ENCODE measurements around the gene ANKFY1.

ANKFY1 gene

GRCh38 chr17:4119299-4119698, 144.5 kb downstream of the ANKFY1 start:
- no peaks in the 10 kb centered on the region for H3K9me3 ChIP-seq (ENCODE audit: control insufficient read depth, insufficient read depth, low read depth, low read length)
- H3K36me3 ChIP-seq (ENCODE audit: control insufficient read depth in 2 of 2, insufficient read depth in 1 of 2, low read length in 2 of 2): peaks cover 63 to 80% of the 10 kb centered on the region in 2 experiments
- no peak overlapping the region for H3K4me3 ChIP-seq (ENCODE audit: low read depth, low read length)
- H3K4me1 ChIP-seq (ENCODE audit: control insufficient read depth, insufficient read depth, low read length): no peaks in the 10 kb centered on the region
- CTCF ChIA-PET: interaction anchor here (0.6 kb wide), 2 partner anchors 87 to 298 kb away, joined by 3 read pairs; no protein-coding TSS in a partner anchor
- H3K27ac ChIP-seq (ENCODE audit: extremely low read depth, low read depth, low read length): no peak overlapping the region
- POLR2A ChIA-PET: no interaction called here
- TF ChIP-seq ZNF777 (tag by site-specific recombination; IDR thresholded peaks at IDR 0.05; ENCODE audit: borderline replicate concordance) (no peak), ZNF600 (tag by site-specific recombination; IDR thresholded peaks at IDR 0.05) (no peak), ZNF10 (tag by site-specific recombination; IDR thresholded peaks at IDR 0.05) (no peak), KLF10 (tag by site-specific recombination; IDR thresholded peaks at IDR 0.05) (no peak)

- Histone ChIP-seq H3K27ac (ENCODE audit: extremely low read depth, low read depth, low read length) (no peak overlapping the region), H3K4me1 (ENCODE audit: control insufficient read depth, insufficient read depth, low read length) (no peaks in the 10 kb centered on the region), H3K9me3 (ENCODE audit: control insufficient read depth, insufficient read depth, low read depth, low read length) (no peaks in the 10 kb centered on the region), H3K36me3 (ENCODE audit: control insufficient read depth in 2 of 2, insufficient read depth in 1 of 2, low read length in 2 of 2) (peaks cover 70 to 83% of the 10 kb centered on the region in 2 experiments), H3K4me3 (ENCODE audit: low read depth, low read length) (no peak overlapping the region)
- ChIA-PET POLR2A (no interaction called here), CTCF (interaction anchor here (0.6 kb wide), 1 partner anchor 303 kb away, joined by 4 read pairs; no protein-coding TSS in a partner anchor)
- TF ChIP-seq REST (tag by site-specific recombination; IDR thresholded peaks at IDR 0.05) (no peak), ZBTB10 (tag by site-specific recombination; IDR thresholded peaks at IDR 0.05) (no peak), MYNN (tag by site-specific recombination; IDR thresholded peaks at IDR 0.05; ENCODE audit: borderline replicate concordance) (no peak), ZBTB26 (tag by site-specific recombination; optimal IDR thresholded peaks at IDR 0.05) (no peak), EGR2 (tag by site-specific recombination; IDR thresholded peaks at IDR 0.05; ENCODE audit: low read depth) (no peak)
Measured at GRCh38 chr17:4118015-4118743, 145.6 kb downstream of the ANKFY1 start.

GRCh38 chr17:4116516-4116915, 147.3 kb downstream of the ANKFY1 start:
- H3K4me1 ChIP-seq (ENCODE audit: control insufficient read depth, insufficient read depth, low read length): no peaks in the 10 kb centered on the region
- TF ChIP-seq MEIS1 (CRISPR knock-in tag; IDR thresholded peaks at IDR 0.05; ENCODE audit: borderline replicate concordance) (no peak), ZNF24 (tag by site-specific recombination; IDR thresholded peaks at IDR 0.05) (no peak), HOXD13 (CRISPR knock-in tag; IDR thresholded peaks at IDR 0.05; ENCODE audit: borderline replicate concordance) (no peak), SP2 (tag by site-specific recombination; IDR thresholded peaks at IDR 0.05) (no peak), WT1 (tag by site-specific recombination; IDR thresholded peaks at IDR 0.05) (no peak), ZNF768 (tag by site-specific recombination; IDR thresholded peaks at IDR 0.05) (no peak), REPIN1 (tag by site-specific recombination; IDR thresholded peaks at IDR 0.05; ENCODE audit: low read depth) (no peak), ZNF433 (tag by site-specific recombination; IDR thresholded peaks at IDR 0.05; ENCODE audit: low read depth) (no peak), SP3 (tag by site-specific recombination; IDR thresholded peaks at IDR 0.05) (no peak), ZNF791 (tag by site-specific recombination; IDR thresholded peaks at IDR 0.05) (no peak)
- ChIA-PET CTCF (no interaction called here), POLR2A (no interaction called here)
- H3K9me3 ChIP-seq (ENCODE audit: control insufficient read depth, insufficient read depth, low read depth, low read length): no peaks in the 10 kb centered on the region
- H3K27ac ChIP-seq (ENCODE audit: extremely low read depth, low read depth, low read length): no peak overlapping the region
- H3K36me3 ChIP-seq (ENCODE audit: control insufficient read depth in 2 of 2, insufficient read depth in 1 of 2, low read length in 2 of 2): peaks cover 73 to 87% of the 10 kb centered on the region in 2 experiments
- no peak overlapping the region for H3K4me3 ChIP-seq (ENCODE audit: low read depth, low read length)

Data from HEK293 (cell line).